Activated CD4-positive, alpha-beta T cell treated with anti-CD3 and anti-CD28 coated beads for 4 hours (primary cell): Measurements from ENCODE around the gene LAMB1.

Experiments used
- DNase-seq, 2 donors: peaks; one replicate each; pipeline ENCODE4 v3.0.0-alpha.2; 2020

The LAMB1 gene

DNA sequence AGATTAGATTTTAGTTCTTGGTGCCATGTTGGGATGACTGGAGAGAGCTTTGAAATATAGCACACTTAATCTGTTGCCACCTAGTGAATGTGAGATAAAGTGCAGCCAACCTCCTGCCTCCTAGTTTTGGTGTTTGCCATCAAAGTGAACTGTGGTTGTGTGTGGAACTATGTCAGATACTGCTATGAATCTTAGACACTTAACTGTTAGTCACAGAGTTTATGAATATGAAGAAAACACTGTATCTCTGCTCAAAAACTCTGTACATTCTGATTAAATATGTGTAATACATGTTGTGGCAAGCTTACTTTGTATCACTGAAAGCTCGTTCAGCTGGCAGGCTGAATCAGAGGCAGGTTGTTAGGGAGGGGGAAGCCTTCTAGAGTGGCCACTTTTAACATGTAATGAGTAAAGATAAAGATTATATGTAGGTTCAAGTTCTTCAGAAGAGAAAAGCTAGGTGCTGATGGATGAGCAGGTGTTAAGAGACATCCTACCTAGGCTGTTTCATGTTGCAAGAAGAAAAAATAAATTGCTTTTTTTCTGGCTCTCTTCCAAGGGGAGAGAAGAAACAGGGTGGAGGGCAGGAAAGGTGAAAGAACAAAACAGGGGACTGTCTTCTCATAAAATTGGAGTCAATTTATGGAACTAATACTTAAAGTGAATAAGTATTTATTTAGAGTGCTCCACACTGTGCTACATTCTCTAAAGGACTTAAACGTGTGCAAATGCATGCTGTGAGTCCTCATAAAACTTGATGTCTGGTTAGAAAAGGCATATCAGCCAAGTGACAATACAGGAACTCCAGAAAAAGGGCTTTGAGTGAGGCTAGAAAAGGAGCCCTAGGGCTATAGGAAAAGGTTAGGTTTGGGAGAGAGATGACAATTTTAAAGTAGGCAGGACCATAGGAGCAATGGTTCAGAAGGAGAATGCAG is 14.1 kb upstream of the LAMB1 start:
- no peak for DNase-seq

DNA sequence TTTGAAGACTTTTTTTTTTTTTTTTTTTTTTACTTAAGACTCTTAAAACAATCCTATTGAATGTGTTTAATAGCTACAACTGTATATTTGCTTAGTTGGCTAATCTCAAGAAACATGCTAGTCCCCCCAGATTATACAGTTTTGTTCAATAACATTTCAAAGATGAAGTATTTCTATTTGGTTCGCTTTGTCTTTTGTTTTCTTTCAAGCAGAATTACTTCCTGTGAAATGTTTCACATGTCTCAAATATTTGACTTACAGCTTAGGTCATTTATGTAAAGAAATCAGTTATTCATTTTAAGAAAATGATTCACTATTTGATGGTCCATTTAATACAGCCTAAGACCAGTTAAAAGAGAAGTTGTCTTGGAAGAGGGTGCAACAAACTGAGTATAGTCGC is 12.8 kb upstream of the LAMB1 start:
- no peak for DNase-seq

DNA sequence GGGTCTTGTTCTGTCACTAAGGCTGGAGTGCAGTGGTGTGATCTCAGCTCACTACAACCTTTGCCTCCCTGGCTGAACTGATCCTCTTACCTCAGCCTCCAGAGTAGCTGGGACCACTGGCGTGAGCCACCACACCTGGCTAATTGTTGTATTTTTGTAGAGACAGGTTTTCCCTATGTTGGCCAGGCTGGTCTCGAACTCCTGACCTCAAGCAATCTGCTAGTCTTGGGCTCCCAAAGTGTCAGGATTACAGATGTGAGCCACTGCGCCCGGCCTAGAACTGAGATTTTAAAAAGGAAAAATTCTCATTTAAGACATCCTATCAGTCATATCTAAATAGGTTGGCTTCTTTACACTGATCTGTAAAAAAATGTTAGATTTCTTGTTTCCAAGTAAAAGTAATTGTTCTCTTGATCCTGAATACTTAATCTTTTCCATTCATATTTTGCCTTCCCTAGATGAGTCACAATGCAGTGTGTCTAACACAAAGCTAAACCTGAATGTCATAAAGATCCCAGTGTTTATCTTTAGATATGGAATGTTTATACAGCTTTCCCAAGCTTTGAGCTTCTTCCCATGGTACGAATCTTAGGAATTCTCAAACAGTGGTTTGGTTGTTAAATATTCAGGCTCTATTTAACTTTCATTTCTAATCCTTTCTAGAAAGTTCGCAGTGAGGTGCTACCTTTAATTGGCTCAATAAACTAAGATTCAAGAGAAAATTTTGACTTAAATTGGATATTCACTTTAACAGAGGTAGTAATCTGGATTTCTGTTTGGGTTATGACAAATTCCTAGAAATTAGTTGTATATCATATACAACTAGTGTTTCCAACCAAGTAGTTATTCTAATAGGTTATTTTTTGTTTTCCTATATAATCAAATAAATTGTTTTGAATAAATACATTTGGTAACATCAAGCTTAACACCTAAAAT is 12.1 kb upstream of the LAMB1 start:
- DNase-seq = no peak

DNA sequence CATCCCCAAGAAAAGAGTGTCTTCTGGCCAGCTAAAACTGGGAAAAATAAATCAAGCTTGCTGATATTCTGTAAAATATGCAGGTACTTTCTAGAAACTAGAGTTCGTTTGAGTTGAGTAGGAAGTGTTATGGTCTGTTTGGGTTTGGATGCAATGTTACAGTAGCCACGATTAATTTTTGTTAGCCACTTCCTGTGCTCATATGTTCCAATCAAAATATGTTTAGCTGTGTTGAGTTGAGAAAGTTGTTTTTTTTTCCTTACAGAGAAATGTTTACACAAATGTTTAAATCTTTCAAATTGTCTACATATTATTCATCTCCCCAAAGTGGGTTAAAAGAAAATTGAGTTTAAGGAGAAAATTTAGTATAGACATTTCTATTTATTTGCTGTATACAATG is 11.3 kb upstream of the LAMB1 start:
- no peak for DNase-seq

DNA sequence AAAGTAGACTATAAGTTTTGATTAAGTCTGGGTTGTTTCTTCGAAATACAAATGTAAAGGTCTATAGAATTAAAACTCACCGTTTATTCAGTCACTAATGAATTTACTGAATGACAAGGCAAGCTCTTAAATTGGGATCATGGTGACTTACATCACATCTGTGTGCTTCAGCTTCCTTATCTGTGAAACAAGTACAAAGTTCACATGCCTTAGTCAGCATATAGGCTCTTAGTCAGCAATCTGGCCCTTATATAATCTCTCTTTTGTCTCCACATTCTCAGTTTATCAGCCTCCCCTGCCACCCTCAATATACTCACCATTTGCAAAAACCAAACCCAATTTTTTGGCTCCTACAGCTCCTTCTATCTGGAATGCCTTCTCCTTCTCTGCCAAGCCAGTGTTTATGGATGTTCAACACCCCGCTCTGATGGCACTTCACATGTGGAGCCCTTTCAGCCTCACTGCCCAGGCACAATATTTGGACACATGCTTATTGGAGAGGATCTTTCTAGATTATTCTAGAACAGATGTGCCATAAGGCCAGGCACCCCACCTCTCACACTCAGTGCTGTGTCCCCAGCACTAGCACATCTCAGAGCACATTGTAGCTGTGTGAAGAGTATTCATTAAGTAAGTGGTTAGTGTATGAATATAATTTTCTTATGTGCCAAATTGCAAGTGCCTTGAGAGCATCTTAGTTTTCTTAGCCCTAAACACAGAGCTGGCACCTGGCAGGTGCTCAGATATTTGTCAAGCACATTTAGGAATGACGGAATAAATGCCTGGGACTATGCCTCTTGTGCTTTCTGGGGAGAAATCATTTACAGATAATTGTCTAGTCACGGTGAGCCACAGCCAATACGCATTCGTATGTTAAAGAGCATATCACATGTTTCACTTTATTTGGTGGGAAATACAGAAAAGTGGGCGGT is 9.8 kb upstream of the LAMB1 start:
- DNase-seq = no peak

DNA sequence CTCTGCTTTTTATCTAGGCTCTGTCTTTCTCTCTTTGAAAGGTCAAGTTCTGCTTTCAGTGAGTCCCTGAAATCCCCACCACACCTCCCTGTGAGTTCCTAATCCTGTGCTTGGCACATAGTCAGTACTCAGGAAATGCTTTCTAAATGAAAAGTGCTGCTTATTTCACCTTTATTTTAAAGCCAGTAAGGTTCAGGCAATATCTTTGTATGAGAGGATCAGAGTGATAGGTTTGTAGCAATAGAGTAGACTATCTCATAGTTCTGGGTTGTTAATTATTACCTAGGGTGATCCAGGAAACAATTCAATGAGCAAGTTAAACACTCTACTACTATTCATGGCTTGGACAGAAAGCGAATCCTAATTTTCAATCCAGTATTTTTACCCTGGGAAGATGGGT is 7.4 kb upstream of the LAMB1 start:
- no peak for DNase-seq

DNA sequence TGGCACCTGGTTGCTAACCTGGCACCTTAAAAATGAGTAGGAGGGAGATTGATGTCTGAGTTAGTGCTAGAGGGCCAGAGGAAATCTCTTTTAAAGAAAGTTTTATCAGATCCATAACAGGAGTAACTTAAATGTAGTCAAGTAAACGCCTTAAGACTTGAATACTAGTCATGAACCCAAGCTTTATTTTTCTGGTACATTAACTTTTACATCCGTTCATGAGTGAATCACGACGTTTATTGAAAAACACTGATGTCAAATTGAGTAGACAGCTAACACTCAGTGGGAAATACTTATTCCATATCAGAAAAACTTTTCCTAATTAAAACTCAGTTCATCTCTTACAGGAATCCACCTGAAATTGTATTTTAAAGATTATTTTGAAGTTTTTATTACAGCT is 6.9 kb upstream of the LAMB1 start:
- DNase-seq = no peak

DNA sequence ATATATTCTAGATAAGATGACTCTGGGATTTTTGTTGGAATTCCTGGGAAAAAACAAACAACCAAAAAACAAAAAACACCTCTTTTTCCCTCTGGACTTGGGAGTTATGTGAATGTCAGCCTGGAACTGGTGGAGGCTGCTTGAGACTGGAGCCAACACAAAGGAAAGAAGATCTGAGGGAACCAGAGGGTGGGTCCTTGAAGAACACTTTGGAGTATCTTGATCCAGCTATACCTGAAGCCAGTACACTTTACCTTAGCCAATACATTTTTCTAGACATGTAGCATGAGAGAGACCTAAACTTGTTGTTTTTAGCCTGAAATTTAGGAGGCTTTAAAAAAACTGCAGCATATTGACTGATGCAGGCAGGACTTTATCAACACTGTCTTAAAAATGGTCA is 5.9 kb upstream of the LAMB1 start:
- DNase-seq = no peak

DNA sequence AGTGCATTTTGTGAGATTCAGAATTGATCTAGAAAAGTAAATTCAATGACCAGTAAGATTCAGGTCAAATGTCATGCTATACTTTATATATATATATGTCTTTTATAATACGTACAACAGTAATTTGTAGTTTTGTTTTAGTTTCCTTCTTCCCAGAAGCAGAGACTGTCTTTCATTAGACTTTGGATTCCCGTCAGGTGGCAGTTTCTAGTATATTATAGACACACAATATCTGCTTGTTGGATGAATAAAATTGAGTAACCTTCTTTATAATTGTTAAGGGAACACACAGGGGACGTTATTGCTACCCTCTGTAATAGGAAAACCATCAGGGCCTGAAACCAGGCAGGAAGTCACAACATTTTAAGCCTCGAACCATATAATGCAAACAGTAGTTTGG is 5.3 kb upstream of the LAMB1 start:
- DNase-seq = no peak

DNA sequence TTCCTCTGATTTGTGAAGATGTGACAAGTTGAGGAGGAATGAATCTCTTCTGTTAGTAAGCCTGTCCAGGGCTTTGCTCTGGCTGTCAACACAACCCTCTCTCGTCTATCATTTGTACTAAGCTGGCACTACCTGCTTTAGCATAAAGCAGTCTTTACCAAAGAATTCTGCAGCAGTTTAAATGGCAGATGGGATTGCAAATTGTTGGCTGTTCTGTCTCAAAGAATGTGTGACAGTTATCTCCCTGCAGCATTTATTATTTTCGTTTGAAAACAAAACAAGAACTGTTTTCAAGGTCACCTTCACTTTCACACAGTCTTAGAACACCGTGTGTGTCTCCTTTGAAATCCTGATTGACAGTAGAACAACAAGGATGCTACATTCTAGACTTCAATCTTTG is 4.8 kb upstream of the LAMB1 start:
- no peak for DNase-seq

DNA sequence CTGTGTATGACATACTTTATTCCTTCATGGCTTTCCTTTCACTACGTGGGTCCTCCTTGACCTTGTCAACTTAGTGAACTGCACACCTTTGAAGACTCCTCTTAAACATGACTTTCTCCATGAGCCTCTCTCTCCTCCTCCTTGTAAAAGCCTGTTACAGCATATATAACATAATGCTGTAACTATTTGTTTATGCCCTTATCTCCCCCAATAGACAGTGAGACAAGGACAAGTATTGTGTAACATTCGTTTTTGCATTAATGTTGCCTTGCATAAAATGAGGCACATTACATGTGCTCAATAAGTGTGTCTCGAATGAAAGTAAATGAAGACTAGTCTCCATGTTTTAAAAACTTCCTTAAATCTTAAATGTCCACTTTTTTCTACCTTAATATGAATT is 4.3 kb upstream of the LAMB1 start:
- no peak for DNase-seq

DNA sequence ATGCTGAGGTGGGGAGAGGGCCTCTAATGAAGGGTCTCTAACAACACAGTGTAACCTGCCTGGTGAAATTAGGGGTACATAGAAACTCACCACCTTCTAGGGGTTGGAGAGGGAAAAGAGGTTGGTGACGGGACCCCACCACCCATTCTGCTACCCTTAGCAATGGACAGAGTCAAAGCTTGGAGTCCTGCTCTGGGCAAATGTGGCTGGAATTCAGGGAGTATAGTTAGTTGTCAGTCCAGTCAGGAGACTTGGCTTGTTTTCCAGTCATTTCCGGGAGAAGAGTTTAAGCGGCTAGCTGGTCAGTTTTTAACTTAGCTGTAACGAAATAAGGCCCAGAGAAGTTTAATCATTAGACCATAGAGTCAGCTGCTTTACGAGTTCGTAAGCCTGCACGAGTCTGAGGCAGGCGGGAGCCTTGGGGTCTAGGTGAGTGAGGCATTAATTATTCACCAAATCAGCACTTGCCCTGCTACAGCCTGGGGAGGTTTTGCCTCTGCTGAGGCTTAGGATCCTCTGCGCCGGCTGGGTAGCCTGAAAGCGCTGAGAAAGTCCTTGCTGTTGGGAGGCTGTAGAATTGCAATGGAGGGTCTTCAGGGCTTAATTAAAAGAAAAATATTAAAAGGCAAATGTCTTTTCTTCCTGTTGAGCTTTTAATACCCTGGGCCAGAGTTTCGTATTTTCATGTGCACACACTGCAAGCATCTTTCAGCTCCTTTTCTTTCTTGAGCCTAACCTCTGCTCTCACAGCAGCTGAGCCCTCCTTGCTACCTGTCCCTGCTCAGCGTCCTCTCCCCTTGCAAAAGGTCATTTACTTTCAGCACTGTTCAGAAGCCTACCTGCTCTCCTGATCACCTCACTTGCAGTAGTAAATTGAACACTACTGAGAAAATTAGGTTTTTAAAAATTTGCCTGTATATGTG is 1.5 kb upstream of the LAMB1 start:
- DNase-seq = no peak

DNA sequence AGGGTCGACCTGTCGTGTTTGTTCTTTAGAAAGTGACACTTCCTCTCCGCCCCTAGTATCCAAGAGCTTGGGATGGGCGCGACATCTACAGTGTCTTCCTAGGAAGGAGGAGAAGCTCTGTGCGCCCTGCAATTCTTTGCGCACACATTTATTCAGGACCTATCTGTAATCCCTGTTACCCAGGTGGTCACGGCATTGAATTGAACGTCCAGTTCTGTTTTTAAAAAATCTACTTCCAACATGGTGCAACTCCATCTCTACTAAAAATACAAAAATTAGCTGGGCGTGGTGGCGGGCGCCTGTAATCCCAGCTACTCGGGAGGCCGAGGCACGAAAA is 606 bp upstream of the LAMB1 start:
- DNase-seq = no peak

DNA sequence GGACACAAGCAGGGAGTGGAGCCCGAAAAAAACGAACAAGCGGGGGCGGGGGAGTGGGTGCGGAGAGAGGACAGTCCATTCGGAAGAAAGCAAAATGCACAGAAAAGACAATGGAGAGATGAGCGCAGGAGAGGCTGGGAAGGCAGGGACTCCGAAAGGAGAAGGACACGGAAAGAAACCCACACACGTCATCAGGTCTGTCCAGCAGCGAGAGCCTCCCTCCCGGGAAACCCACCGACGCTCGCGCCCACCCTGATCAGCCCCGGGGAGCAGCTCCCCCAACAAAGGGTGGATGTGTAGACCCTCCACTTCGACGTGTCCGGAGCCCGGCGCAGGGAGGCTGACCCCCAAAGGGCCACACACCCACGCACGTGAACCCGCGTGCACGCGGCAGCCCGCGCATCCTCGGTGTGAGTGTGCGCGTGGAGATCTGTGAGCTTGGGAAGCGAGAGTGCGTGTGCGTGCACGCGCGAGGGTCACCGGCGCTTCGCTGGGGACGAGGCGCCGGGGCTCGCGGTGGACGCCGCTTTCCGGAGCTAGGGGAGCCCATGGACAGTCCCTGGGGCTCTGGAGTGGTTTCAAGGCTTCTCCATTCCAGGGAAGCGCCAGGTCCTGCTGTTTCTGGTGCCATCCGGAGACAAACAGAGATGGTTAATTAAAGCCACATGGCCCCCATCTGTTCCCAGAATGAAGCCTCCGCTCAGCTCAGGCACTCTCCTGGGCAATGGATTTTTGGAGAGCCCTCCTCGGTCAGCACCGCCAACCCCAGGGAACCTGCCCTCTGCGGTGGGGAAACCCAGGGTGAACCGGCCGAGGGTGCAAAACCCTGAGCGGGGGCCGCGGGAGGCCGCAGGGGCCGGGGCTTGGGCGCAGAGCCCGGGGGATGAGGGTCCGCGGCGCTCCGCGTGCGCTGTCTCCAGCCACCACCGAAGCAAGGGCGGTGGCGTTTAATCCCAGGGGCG is 916 bp downstream of the LAMB1 start:
- no peak for DNase-seq

DNA sequence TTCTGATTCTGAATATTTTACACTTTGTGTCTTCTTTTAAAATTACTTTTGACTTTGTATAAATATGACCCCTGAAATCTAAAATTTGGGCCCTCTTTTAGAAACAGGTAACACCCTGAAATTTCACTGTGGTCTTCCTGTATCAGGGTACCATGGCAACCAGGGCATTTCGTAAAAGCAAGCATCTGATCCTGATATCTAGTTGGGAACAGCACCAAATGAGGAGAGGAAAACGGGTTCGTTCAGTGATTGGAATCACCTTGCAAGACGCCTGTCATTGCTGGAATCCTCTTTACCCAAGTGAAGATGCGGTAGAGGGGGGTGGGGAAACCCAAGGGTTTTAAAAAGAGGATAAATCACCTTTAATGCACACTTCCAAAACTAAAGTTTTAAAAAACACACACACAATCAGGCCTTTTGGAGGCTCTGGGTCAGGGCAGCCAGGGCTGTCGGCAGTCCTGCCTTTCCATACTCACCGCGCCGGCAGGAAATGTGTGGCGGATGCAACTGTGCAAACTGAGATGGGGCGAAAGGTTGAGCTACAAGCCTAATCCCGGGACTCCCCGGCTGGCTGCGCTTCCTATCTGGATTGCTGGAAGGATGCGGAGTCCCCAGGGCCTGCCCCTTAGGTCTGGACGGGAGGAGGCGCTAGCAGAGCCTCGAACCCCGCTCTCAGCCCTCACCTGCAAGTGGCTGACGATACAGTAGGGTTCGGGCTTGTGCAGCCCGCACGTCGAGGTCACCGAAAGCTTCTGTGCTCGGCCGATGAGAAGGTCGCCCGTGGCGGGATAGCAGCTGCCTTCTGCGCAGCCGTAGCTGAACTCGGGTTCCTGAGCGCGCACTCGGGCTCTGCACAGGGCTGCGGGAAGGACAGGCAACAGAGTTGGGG is 1.8 kb downstream of the LAMB1 start:
- DNase-seq = no peak

DNA sequence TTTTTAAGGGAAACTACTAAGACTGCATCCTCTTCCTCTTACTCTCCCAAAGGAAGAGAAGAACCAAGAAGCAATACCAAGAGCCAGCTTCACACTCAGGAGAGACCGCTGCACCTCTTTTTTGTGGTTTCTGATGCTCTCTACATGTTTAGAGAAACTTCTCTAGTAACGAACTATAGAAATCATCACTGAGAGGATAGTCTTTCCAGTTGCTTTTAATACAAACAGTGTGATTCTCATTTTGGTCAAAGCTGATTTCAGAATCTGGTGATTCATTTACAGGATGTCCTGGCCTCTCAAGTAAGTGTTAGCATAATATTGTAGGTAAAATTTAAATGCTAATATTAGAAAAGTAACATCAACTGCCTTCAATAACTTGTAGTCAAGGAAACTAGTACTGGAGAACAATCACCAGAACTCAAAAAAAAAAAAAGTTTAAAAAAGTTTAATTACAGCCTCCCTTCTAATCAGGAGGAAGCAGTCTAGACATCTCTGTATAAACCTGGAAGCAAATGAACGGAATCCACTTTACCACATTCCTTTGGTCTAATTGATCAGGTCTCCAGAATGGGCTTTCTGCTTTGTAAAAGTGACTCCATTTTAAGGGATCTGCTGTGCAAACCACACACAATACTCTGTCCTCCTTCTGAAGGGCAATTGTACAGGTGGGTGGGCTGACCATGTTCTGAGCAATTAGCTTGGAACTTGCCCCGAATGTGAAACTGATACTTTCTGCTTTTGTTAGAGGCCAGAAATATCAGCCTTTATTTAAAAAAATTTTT is 3.0 kb downstream of the LAMB1 start:
- DNase-seq = no peak

DNA sequence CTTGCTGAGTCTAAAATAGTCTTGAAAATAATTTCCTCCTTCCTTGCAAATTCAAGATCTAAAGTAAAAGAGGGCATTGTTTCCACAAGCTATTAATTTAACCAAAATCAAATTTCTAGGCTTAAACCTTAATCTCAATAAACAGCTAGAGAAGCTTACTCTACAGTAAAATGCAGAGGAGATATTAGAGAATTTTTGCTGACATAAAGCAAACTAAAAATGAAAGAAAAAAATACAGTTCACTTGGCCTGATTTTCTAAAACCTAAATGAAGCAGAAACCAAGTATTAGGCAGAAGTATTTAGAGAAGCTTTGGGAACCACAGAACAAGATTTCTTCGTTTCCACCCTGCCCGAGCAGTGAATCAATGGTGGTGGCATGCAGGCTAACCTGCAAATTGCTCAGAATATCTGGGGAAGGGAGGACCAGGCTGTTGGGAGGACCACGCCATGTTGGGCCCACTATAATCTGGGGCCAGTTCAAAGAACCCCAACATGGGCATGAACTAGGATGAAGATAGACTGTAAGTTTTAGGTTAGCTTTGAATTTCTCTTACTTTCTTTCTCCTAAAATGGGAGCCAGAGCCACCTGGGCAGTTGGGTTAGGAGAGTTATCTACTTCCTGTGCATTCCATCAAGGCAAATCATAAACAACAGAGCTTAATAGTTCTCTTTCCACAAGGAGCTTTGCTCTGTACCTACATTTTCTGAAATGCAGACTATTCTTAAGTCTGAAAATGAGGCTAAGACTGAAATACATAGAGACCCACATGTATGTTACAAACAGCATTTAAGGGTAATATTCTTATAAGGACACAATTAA is 4.1 kb downstream of the LAMB1 start:
- DNase-seq = no peak

DNA sequence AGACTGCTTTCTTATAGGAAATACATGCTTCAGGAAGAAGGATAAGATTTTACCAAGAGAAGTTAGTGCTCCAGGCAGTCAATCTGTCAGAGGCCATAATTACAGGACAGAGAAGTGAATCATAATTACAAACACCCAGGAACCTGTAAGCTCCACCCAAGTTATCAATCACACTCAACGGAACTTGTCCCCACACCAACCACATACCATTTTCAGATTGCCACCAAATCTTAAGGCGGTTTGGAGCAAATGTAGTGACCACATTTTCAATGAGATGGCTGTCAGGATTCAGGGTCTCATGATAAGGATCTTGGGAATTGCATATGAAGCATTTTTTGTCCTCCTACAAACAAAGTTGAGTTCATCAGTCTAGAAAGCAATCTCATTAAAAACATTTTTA is 4.8 kb downstream of the LAMB1 start:
- no peak for DNase-seq
